ENCODE results near the gene CREB1. TPM values are rescaled to one million over a fixed set of nuclear protein-coding genes. Genes with fewer than 3 reads are reported as not detected.

CREB1 gene
- polyA plus RNA-seq, 1 of the 3 experiments (the other 2 are of a cell fraction): 14.5 TPM

DNA sequence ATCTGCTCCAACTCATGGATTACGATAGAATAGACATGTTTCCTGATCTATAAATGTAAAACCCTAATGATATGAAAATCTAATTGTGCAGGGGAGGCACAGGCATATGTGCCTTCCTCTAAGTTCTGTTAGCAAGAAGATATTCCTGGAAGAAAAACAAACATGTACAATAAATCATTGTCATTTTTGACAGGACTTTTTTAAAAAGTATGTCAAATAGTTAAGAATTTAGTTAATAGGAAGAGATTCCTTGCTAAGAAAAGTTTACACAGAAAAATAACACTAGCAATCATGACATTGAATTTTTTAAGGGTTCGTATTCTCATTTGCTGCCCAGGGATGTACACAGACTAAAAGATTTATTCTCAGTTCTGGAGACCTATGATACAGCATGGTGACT is 15.3 kb upstream of the CREB1 start:
- DNase-seq: no peak
- TF ChIP-seq, protein P1, sequence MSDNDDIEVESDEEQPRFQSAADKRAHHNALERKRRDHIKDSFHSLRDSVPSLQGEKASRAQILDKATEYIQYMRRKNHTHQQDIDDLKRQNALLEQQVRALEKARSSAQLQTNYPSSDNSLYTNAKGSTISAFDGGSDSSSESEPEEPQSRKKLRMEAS (IDR thresholded peaks at IDR 0.05; ENCODE audit: low read depth): no peak
- no peak for TF ChIP-seq RXRA (IDR thresholded peaks at IDR 0.05; ENCODE audit: borderline replicate concordance, low read depth)
- TF ChIP-seq EP300 (IDR thresholded peaks at IDR 0.05; ENCODE audit: borderline replicate concordance in 1 of 2, low read depth in 1 of 2, low read length in 1 of 2): no peak
- TF ChIP-seq, protein P2, sequence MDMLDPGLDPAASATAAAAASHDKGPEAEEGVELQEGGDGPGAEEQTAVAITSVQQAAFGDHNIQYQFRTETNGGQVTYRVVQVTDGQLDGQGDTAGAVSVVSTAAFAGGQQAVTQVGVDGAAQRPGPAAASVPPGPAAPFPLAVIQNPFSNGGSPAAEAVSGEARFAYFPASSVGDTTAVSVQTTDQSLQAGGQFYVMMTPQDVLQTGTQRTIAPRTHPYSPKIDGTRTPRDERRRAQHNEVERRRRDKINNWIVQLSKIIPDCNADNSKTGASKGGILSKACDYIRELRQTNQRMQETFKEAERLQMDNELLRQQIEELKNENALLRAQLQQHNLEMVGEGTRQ (IDR thresholded peaks at IDR 0.05; ENCODE audit: borderline replicate concordance, low read depth, low read length): no peak
- TF ChIP-seq, protein P3, sequence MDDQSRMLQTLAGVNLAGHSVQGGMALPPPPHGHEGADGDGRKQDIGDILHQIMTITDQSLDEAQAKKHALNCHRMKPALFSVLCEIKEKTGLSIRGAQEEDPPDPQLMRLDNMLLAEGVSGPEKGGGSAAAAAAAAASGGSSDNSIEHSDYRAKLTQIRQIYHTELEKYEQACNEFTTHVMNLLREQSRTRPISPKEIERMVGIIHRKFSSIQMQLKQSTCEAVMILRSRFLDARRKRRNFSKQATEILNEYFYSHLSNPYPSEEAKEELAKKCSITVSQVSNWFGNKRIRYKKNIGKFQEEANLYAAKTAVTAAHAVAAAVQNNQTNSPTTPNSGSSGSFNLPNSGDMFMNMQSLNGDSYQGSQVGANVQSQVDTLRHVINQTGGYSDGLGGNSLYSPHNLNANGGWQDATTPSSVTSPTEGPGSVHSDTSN (IDR thresholded peaks at IDR 0.05): peak; percentile 8; the same call in 1 of the 2 replicates
- Histone ChIP-seq H3K4me2 (peak overlapping the region; percentile 61), H3K4me1 (ENCODE audit: control insufficient read depth in 1 of 2, insufficient read depth in 2 of 2, low read depth in 1 of 2, low read length in 1 of 2) (peaks cover 0 to 25% of the 10 kb centered on the region in 2 experiments; a peak in 3 of 4 replicates), H3K4me3 (ENCODE audit: low read depth in 2 of 2, low read length in 1 of 2) (peak overlapping the region in 1 of 2 experiments; percentile 33; a peak in 2 of 4 replicates), H3K79me2 (ENCODE audit: insufficient read depth) (no peaks in the 10 kb centered on the region), H3K9me2 (no peaks in the 10 kb centered on the region), H3K36me3 (replicated peaks in 1 of 2; ENCODE audit: control insufficient read depth in 1 of 2, insufficient read depth in 2 of 2, low read length in 1 of 2) (no peaks in the 10 kb centered on the region), H4K20me1 (ENCODE audit: insufficient read depth) (no peaks in the 10 kb centered on the region), H2AFZ (ENCODE audit: low read depth) (peak overlapping the region; percentile 73), H3K27ac (ENCODE audit: low read depth in 2 of 2, low read length in 1 of 2) (peak overlapping the region; percentile 90 to 94), H3K27me3 (ENCODE audit: insufficient read depth) (no peaks in the 10 kb centered on the region), H3K9ac (peak overlapping the region; percentile 74), H3F3A (replicated peaks; ENCODE audit: insufficient read depth) (peaks cover 31% of the 10 kb centered on the region), H3K9me3 (no peaks in the 10 kb centered on the region)
- ChIA-PET CTCF (no interaction called here), POLR2A (no interaction called here)
- 35% methylated on average over 2 of the region's 2 CpGs for WGBS (ENCODE audit: low lambda C conversion rate)

DNA sequence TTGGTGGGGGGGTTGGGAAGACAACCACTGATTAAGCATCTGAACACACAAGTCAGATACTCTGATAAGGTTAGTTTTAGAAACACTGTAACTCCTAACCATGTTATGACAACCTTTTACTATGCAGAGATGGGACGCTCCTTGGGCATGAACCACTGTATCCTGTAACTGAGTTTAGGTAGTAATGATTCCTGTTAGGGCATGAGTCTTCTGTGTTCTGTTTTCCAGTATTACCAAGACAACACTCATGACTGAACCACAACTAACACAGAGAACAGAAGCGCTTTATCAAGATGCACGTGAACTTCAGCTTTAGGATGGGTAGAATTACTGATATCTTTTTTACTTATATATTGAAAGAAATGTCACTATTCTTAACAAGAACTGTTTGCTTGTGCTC is 14.1 kb upstream of the CREB1 start:
- Histone ChIP-seq H3K27me3 (ENCODE audit: insufficient read depth) (no peaks in the 10 kb centered on the region), H3K4me1 (ENCODE audit: control insufficient read depth in 1 of 2, insufficient read depth in 2 of 2, low read depth in 1 of 2, low read length in 1 of 2) (peaks cover 0 to 25% of the 10 kb centered on the region in 2 experiments; a peak in 3 of 4 replicates), H3K79me2 (ENCODE audit: insufficient read depth) (no peaks in the 10 kb centered on the region), H3F3A (replicated peaks; ENCODE audit: insufficient read depth) (peaks cover 31% of the 10 kb centered on the region), H3K36me3 (replicated peaks in 1 of 2; ENCODE audit: control insufficient read depth in 1 of 2, insufficient read depth in 2 of 2, low read length in 1 of 2) (no peaks in the 10 kb centered on the region), H3K9me3 (no peaks in the 10 kb centered on the region), H3K4me2 (no peak overlapping the region), H3K27ac (ENCODE audit: low read depth in 2 of 2, low read length in 1 of 2) (peak overlapping the region in 1 of 2 experiments; percentile 94; a peak in 3 of 4 replicates), H3K4me3 (ENCODE audit: low read depth in 2 of 2, low read length in 1 of 2) (no peak overlapping the region), H3K9ac (0 out of 2 replicates have a peak overlapping the region, but pooled peaks have one; percentile 74), H3K9me2 (no peaks in the 10 kb centered on the region), H2AFZ (ENCODE audit: low read depth) (peak overlapping the region; percentile 0; the same call in 1 of the 2 replicates), H4K20me1 (ENCODE audit: insufficient read depth) (no peaks in the 10 kb centered on the region)
- 97% methylated on average over 3 of the region's 3 CpGs for WGBS (ENCODE audit: low lambda C conversion rate)
- ChIA-PET CTCF (no interaction called here), POLR2A (no interaction called here)
- TF ChIP-seq EZH2phosphoT487 (IDR thresholded peaks at IDR 0.05; ENCODE audit: borderline replicate concordance, low read depth) (no peak), GATA2 (CRISPR knock-in tag; IDR thresholded peaks at IDR 0.05) (no peak), TAF1 (IDR thresholded peaks at IDR 0.05; ENCODE audit: borderline replicate concordance, low read depth, low read length) (no peak), RFX5 (IDR thresholded peaks at IDR 0.05; ENCODE audit: low read length) (no peak), NFIC (IDR thresholded peaks at IDR 0.05; ENCODE audit: borderline replicate concordance) (no peak), CHD2 (IDR thresholded peaks at IDR 0.05; ENCODE audit: low read length, partially characterized antibody) (no peak), TCF12 (IDR thresholded peaks at IDR 0.05) (no peak)
- TF ChIP-seq, protein P4, sequence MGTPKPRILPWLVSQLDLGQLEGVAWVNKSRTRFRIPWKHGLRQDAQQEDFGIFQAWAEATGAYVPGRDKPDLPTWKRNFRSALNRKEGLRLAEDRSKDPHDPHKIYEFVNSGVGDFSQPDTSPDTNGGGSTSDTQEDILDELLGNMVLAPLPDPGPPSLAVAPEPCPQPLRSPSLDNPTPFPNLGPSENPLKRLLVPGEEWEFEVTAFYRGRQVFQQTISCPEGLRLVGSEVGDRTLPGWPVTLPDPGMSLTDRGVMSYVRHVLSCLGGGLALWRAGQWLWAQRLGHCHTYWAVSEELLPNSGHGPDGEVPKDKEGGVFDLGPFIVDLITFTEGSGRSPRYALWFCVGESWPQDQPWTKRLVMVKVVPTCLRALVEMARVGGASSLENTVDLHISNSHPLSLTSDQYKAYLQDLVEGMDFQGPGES (IDR thresholded peaks at IDR 0.05; ENCODE audit: low read depth, low read length): no peak
- no peak for DNase-seq

Data from SK-N-SH (cell line).